Measurements from ENCODE around the gene ATP6V0E2.

GRCh38 chr7:149864751-149865150, 9.0 kb upstream of the ATP6V0E2 start:
- no peak for TF ChIP-seq CTCF (conservative IDR thresholded peaks at IDR 0.05; ENCODE audit: low read depth, low read length)
- TF ChIP-seq EZH2 (IDR thresholded peaks at IDR 0.05; ENCODE audit: borderline replicate concordance, low read depth, low read length, poor library complexity, severe bottlenecking), result no peak

Measured in A673 (cell line).